GM18861 (cell line): ENCODE data around the gene CTIF.

Experiments
- ATAC-seq: cut with Tn5 transposase; IDR thresholded peaks from one replicate; pipeline ENCODE4 v1.9.1; 2021; ENCODE audit not compliant: unreplicated experiment

CTIF gene

DNA sequence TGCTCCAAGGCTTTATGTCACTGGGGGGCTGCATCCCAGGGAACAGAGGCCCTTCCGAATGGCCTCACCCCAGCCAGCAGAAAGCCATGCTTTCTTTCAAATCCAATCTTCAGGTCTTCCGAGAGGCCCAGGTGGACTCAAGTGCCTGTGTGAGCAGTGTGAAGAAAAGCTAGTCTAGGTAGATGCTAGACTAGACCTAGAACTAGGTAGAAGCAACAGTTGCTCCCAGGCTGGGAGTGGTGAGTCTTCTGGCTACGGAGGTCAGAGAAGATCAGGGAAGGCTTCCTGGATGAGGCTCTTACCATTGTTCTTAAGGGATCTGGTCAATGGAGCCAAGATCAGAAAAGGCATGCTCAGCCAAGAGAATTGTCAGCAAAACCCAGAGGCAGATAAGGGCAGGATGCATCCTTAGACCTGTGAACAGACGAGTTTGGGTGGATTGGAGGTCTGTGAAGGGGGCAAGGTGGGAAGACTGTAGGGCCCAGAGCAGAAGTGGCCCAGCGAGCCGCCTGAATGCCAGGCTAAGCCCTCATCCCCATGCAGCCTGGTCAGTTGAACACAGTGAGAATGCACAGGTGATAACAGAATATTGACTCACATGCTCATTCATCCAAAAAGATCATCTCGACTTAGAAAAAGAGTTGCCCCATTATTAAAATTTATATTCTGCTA is 301.1 kb downstream of the CTIF start:
- ATAC-seq, result no peak

DNA sequence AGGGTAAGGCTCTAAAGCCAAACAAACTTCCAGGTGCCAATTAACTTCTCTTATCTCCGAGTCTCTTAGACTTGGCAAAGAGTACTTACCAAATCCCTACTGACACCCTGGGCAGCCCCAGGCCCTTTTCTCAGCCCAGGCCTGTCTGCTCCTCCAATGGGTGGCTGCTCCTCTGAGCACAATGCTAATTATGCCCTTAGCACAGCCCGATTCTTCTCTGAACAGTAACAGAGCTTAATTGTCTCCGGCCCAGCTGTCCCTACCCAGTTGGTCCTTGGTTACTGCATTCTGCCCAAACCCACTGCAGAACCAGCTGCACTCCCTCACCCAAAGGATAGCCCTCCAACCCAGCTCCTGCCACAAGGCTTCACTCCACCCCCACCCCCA is 301.7 kb downstream of the CTIF start:
- ATAC-seq, result no peak

DNA sequence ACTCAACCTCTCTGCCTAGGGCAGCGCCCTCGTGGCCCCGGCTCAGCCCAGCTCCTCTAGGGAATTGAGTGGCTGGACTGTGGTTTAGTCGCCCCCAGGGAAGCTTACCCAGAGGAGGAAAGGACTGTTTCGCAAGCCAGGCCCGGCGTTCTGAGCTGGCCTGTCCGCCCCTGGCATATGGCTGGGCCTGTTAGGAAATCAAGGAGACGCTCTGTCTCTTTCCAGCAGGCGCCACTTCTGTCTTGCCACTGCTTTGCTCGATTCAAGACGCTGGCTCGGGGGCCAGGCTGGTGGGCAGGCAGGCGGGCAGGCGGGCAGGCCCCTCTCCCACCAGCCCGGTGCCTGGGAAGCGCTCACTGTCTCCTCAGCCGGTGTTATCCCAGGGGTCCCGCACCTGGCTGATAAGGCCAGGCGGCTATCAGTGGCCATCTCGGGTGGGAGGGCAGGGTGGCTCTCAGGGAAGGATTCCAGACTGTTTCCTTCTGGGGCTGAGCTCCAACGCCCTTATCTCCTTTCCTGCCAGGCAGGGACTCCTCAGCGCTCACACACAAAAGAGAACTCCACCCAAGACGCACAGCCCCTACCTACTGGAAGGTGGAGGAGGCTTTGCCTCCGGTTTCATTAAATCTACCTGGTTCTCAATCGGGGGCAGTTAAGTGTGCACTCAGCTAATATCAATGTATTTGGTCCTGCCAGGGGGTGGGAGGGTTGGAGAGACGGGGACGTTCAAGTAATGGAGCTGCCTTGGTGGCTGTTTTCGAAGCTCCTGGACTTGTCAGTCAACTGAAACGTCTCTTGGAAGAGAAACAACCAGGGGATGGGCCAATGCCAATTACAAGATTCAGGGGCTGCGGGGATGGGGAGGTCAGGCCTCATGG is 302.8 kb downstream of the CTIF start:
- no peak for ATAC-seq

DNA sequence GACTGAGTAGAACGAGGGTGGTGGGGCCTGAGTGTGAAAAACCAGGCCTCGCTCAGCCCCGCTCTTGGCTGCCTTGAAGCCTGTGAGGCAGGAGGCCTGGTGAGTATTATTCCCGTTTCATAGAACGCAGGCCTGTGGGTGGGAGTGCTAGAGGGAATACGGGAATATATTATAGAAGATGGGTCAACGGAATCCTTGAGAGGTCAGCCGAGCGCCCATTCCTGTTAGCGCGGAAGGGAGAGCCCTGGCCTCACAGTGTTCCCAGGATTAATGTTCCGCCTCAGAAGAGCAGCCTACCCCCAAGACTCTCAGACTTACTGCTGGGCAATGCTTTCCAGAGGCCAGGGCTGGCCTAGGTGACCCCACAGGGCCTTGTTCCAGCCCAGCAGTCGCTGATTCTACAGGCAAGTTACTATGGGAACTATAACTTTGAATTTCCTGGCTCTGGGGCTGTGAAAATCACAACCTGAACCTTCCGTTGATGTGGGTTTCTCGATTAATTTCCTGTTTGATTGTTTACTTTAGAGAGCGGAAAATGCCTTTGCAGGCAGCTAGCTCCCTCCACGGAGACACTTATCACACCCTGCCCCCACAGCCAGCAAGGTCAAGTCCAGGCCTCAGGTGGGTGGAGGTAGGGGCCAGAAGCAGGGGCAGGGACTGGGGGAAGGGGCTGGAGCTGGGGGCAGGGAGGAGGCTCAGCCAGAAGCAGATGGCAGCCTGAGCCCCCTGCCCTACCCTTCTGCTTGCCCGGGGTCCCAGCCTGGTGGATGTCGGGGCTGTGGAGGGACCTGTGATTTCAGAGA is 303.6 kb downstream of the CTIF start:
- no peak for ATAC-seq

DNA sequence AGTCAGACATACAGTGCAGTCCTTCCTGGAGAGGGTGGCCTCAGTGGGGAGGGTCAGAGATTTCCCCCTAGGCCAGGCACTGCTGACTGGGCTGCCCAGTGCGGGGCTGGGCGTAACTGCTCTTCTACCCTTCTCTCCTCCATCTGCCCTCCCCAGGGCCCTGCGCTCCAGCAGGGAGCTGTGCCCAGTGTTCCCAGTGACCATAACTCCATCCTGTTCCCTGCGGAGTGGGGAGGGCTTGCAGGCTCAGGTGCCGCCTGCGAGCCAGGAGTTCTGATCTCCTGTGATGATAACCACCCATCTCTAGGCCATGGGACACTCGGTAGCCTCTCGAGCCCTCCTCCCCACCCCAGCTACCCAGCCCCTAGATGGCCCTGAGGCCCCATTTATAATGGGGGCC is 304.3 kb downstream of the CTIF start:
- ATAC-seq, result no peak

DNA sequence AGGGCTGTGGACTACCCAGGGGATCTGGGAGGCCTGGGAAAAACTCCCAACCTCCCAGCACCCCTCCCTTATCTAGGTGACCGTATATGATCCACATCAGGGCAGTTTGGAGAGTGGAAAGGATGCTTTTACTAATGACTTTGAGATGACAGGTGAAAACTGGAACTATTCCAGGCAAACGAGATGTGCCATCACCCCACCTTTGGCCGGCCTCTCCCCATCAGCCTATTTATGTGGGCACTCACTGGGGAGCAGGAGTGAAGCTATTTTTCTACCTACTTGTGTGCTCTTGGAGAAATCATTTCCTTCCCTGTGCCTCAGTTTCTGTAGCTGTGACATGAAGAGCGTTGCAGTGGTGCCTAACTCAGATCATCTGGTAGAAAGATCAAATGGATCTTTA is 304.8 kb downstream of the CTIF start:
- no peak for ATAC-seq

DNA sequence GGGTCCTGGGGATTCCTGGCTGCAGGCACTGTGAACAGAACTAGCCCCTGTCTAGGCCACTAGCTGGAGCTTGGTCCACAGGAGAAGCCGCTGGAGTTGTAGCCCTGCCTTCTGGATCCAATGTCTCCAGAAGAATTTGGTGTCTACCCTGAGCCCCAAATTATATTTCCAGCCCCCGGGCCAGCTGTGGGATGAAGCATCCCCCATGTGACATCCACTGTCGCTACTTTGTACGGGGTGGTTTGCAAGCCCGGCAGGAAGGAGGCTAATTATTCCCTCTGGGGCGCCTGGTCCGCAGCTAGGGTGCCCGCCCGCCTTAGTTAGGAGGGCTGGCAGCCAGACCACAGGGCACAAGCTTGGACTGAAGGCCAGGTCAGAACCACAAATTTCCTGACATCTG is 305.4 kb downstream of the CTIF start:
- no peak for ATAC-seq

DNA sequence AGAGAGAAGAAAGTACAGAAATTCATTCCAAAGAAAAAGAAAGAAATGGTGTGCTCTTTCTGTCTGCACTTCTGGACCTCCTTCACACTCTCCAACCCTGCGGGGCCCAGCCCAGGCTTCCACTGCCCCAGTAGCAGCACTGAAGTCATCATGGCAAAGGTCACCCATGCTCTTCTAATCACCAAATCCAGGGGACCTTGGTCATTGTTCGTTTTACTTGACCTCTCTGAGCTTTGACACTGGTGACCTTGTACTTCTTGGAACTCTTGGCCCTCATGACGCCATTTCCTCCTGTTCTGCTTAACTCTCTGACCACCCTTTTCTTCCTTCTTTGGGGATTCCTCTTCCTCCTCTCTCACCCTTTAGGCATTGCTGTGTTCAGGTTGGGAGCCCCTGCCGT is 306.3 kb downstream of the CTIF start:
- ATAC-seq, result no peak

DNA sequence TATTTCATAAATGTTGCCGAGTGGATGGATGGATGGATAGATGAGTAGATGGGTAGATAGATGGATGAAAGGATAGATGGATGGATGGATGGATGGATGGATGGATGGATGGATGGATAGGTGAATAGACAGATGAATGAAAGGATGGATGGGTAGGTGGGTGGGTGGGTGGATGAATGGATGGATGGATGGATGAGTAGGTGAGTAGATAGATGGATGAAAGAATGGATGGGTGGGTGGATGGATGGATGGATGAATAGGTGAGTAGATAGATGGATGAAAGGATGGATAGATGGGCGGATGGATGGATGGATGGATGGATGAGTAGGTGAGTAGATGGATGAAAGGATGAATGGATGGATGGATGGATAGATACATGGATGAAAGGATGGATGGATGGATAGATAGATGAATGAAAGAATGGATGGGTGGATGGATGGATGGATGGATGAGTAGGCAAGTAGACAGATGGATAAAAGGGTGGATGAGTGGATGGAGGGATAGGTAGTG is 307.6 kb downstream of the CTIF start:
- no peak for ATAC-seq

DNA sequence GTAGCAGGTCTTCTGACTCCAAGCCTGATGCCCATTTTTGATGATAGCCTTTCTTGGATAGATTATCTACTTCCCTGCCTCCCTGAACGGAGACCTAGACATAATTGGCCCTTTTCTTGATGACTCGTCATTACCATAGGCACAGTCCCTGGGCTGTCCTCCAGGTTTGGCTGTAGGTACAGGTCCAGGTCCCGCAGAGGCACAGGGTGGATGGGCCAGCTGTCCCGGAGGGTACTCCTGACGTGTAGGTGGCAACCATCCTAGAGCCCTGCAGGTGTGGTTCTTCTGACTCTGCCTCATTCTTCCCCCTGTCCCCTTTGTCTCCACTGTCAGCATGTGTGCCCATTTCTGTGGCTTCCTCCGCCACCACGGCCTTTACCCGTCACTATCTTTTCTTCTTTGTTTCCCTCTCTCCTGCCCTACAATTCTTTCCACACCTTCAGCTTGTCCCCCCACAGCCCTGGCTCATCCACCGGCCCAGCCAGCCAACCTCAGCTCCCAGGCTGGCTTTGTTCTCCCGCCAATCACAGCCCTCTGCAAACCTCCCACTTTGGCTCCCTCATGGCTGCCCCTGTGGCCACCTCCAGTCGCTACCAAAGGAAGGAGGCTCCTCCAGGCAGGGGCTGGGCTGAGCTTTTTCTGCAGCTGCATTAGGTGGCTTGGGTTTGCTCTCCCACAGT is 309.1 kb downstream of the CTIF start:
- ATAC-seq, result no peak

DNA sequence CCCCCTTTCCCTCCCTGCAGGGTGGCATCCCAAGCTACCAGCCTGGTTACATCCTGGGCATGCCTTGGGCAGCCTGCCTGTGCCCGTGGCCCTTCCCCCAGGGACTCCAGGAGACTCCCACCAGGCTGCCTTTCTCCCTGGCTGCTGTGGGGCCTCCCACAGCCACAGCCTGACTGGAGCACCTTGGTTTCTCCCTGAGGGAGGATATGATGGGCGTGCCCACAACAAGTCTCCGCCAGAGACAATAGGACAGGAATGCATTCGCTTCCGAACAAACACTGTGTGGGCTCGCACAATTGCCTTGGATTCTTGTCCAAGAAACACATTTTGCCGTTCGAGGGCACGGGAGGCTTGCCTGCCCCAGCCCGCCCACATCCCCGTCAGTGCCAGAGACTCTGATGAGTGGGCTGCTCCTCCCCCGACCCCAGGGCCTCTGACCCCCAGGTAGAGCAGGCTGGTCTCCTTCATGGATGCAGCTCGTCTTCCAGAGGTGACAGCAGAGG is 309.9 kb downstream of the CTIF start:
- no peak for ATAC-seq

DNA sequence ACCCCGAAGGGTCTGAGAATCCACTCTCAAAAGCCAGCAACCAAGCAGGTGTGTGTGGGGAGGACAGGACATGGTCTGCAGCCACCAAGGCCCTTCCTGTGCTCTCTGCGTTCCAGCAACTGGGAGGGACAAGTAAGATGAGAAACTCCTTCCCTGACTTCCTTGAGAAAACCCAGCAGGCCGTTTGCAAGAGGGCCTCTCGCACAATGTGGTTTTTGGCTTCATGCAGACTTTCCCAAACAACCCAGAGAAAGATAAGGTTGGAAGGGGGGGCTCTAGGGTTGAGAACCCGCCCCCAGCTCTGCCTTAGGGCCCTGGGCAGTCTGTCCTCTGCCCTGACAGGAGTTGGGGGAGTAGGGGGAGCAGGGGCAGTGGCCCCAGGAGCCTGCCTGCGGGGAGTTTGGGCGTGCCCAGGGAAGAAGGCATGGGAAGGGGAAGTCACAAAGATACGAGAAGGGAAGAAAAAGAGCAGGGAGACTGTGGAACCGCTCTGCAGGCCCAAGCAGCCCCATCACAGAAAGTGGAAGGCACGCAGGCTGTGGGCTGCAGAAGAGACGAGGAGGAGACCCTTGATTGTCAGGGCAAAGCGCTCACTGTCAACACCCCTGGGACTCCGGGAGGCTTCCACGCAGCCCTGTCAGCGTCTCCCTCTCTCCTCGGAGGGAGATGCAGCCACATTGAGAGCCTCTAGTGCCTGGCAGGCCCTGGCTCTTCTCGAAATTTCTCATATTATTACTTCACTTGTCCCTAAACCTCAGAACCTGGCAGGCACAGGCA is 312.2 kb downstream of the CTIF start:
- ATAC-seq, result no peak

DNA sequence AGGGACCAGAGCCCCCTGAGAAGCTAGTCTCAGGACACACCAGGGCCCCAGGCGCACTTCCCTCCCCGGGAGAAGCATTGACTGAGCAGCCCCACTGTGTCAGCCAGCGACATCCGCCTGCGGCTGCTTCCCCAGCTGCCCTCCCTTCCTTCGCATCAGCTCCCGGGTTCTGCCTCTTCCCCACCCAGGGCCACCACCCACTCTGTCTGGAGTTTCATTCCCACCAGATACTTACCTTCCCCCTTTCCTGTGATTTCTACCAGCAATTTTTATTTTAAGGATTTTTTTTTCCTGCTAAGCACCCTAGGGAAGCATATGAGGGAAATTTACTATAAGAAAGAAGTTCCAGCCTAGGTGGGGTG is 312.7 kb downstream of the CTIF start:
- no peak for ATAC-seq

DNA sequence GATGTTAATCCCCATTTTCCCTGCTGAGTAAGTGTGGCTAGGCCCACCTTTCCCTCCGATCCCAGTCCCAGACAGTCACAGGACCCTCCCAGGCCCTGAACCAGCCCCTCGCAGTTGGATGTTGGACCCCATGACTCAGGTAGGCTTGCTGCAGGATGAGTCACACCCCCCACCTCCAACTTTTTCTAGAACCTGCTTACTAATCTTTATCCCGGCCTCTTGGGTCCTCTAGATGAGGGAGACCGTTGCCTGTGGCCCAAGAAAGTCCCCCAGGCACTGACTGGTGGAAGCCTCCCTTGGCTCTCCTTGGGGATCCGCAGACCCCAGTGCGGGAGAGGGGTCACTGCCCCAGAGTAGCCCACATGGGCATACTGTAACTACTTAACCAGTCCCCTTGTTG is 313.5 kb downstream of the CTIF start:
- no peak for ATAC-seq

DNA sequence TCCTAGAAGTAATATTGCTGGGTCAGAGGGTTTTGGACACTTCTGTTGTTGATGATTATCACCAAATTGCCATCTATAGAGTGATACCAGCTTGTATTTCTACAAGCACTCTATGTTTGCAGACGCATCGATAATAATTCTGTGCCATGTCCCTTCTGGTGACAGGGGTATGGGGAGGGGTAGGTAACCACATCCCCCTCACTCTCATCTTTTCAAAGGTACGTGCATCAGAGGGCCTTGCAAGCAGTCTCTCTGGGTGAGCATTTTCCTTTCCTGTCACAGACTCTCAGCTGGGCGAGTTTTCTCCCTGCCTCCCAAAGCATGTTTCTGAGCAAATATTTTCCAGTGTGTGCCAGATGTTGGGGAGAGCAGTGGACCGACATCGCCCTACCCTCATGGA is 314.0 kb downstream of the CTIF start:
- no peak for ATAC-seq

DNA sequence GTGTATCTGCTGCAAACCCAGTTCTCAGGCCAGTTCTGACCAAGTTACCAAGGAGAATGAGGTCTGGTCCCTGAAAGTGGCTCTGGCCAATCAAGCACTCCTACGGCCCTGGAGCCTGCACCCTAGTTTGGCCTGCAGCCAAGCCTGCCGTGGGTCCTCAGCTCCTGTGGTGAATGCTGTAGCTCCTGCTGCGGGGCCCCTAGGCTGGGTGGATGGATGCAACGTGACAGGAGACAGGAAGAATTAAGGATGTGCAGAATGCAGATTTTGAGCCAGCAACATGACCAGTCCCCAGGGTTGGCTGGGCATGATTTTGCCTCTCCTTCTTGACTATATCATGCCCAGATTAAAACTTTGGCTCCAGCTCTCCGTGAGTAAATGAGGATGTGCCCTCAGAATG is 314.8 kb downstream of the CTIF start:
- no peak for ATAC-seq

DNA sequence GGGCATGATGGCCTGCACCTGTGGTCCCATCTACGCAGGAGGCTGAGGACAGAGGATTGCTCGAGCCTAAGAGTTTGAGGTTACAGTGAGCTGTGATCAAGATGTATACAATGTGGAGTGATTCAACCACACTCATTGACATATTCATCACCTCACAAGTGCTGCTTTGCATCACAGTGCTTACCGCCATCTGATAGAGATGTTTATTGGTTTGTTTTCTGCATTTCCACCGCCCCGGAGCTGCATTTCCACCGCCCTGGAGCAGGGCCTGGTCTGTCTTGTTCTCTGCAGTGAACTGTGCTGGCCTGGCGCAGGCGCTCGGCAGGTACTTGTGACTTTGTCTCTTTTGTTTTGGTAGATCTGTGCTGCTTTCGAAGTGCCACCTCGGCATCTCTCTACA is 315.9 kb downstream of the CTIF start:
- ATAC-seq, result no peak

DNA sequence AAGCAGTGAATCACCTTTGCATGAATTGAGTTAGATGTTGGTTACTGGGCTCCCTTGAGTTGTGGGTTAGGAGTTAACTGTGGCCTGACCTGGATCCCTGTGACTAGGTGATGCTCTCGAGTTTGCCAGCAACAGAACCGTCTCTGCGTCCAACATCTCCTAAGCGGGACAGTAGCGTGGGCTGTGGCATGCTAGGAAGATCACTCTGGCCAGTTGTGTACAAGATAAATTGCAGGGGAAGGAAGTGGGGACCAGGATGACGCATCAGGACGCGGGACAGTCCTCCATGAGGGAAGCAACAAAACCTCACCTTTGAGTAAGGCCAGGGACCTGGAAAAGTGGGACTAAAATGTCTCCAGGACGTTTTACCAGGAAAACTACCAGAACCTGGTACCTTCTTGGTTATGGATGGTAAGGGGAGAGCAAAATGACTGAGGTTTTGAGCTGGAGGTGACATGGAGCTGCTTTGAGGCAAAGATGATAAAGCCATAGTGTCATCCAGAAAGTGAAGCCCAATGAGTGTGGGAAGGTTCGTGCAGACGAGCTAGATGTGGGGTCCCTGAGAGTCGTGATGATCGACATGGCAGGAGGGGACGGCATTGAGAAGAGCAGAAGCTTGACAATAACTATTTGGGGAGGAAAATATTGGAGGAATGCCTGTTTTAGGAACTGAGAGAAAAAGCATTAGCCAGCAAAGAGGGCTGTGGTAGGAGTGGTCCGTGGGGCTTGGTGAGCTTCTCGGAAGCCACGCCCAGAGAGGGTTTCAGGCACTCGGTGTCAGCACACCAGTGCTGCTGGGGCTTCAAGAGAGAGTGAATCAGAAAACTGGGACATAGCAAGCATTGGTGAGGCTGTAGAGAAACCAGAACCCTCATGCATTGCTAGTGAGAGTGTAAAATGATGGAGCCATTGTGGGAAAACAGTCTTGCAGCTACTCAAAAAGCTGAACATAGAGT is 316.9 kb downstream of the CTIF start:
- no peak for ATAC-seq
